Immature natural killer cell (primary cell): Measurements from ENCODE around the gene FLACC1. TPM values are rescaled to one million over a fixed set of nuclear protein-coding genes. Genes with fewer than 3 reads are reported as not detected.
"Not testable (repeated sequence)": the region's sequence is repeated elsewhere in the genome, so short reads cannot be mapped to it uniquely, and the experiment has no call there.

Source experiments
- DNase-seq, 3 donors: peaks; one replicate each; pipeline ENCODE4 v3.0.0; 2022; ENCODE audit warnings: mixed read lengths in 1 of 3
- H3K27ac Mint-ChIP-seq, 6 donors: one replicate each; pipeline ENCODE4 v1.8.0; 2020; ENCODE audit warnings: mixed read lengths in 6 of 6, mild to moderate bottlenecking in 5 of 6, inconsistent platforms in 4 of 6, moderate library complexity in 3 of 6
- H3K27me3 Mint-ChIP-seq, 3 donors: one replicate each; pipeline ENCODE4 v1.8.0; 2020 to 2021; ENCODE audit warnings: low read depth in 3 of 3, mild to moderate bottlenecking in 3 of 3, mixed read lengths in 3 of 3, moderate library complexity in 3 of 3, inconsistent platforms in 1 of 3
- H3K36me3 Mint-ChIP-seq, 3 donors: one replicate each; pipeline ENCODE4 v1.8.0; 2020; ENCODE audit warnings: mixed read lengths in 3 of 3, inconsistent platforms in 2 of 3, mild to moderate bottlenecking in 2 of 3
- H3K4me1 Mint-ChIP-seq, 2 donors: one replicate each; pipeline ENCODE4 v1.8.0; 2020; ENCODE audit warnings: inconsistent platforms in 2 of 2, mild to moderate bottlenecking in 2 of 2, mixed read lengths in 2 of 2, moderate library complexity in 1 of 2
- H3K4me3 Mint-ChIP-seq, 5 donors: one replicate each; pipeline ENCODE4 v1.8.0; 2020; ENCODE audit warnings: mild to moderate bottlenecking in 5 of 5, mixed read lengths in 5 of 5, inconsistent platforms in 3 of 5, moderate library complexity in 3 of 5
- H3K9me3 Mint-ChIP-seq, 6 donors: one replicate each; pipeline ENCODE4 v1.8.0; 2020; ENCODE audit warnings: mild to moderate bottlenecking in 6 of 6, mixed read lengths in 6 of 6, inconsistent platforms in 4 of 6, moderate library complexity in 3 of 6
- polyA plus RNA-seq, 3 donors: library from polyadenylated mRNA; unstranded; fragments of 300-500 nt; fragmentation: Illumina TruSeq; gene quantifications; one replicate each; pipeline ENCODE4 v1.2.3, GENCODE V29; 2021

FLACC1 gene
- polyA plus RNA-seq, 3 donors from 2014 or later = 0.46 to 0.94 TPM; not detected in 1

- no peak overlapping the region for H3K4me3 Mint-ChIP-seq
- peaks cover 1 to 3% (median 3%) of the 10 kb centered on the region in 3 donors for H3K27me3 Mint-ChIP-seq
- peaks cover 50 to 71% of the 10 kb centered on the region in 2 donors for H3K4me1 Mint-ChIP-seq
- H3K27ac Mint-ChIP-seq = peak overlapping the region; percentile 1 to 75 (median 32)
- H3K9me3 Mint-ChIP-seq = no peaks in the 10 kb centered on the region
- no peak for DNase-seq
- H3K36me3 Mint-ChIP-seq = peaks cover 6 to 15% (median 11%) of the 10 kb centered on the region in 3 donors
Measured at GRCh38 chr2:201250741-201251140, 106.4 kb downstream of the FLACC1 start.

- peak overlapping the region in 5 of 6 donors; percentile 1 to 79 (median 65) for H3K27ac Mint-ChIP-seq
- peaks cover 6 to 15% (median 11%) of the 10 kb centered on the region in 3 donors for H3K36me3 Mint-ChIP-seq
- H3K27me3 Mint-ChIP-seq = peaks cover 1 to 3% (median 3%) of the 10 kb centered on the region in 3 donors
- peaks cover 43 to 63% of the 10 kb centered on the region in 2 donors for H3K4me1 Mint-ChIP-seq
- no peaks in the 10 kb centered on the region for H3K9me3 Mint-ChIP-seq
- no peak for DNase-seq
- H3K4me3 Mint-ChIP-seq = no peak overlapping the region
Measured at GRCh38 chr2:201249889-201250288, 107.3 kb downstream of the FLACC1 start.

GRCh38 chr2:201248288-201248844 lies 108.8 kb downstream of the FLACC1 start:
- Mint-ChIP-seq H3K36me3 (peaks cover 6 to 15% (median 11%) of the 10 kb centered on the region in 3 donors), H3K4me1 (peaks cover 30 to 49% of the 10 kb centered on the region in 2 donors), H3K27ac (peak overlapping the region in 3 of 6 donors; percentile 11 to 68 (median 59)), H3K9me3 (no peaks in the 10 kb centered on the region), H3K27me3 (peaks cover 1 to 3% (median 1%) of the 10 kb centered on the region in 3 donors), H3K4me3 (no peak overlapping the region)
- no peak for DNase-seq

- no peak overlapping the region for H3K4me3 Mint-ChIP-seq
- H3K27ac Mint-ChIP-seq = peak overlapping the region in 3 of 6 donors; percentile 16 to 75 (median 21)
- peaks cover 14 to 18% (median 17%) of the 10 kb centered on the region in 3 donors for H3K36me3 Mint-ChIP-seq
- H3K9me3 Mint-ChIP-seq = no peaks in the 10 kb centered on the region
- H3K4me1 Mint-ChIP-seq = peaks cover 13 to 31% of the 10 kb centered on the region in 2 donors
- no peak for DNase-seq
- peaks cover 0 to 1% (median 0%) of the 10 kb centered on the region in 3 donors for H3K27me3 Mint-ChIP-seq
Measured at GRCh38 chr2:201246280-201246679, 110.9 kb downstream of the FLACC1 start.

GRCh38 chr2:201244829-201245228 lies 112.3 kb downstream of the FLACC1 start:
- Mint-ChIP-seq H3K4me1 (peaks cover 4 to 21% of the 10 kb centered on the region in 2 donors), H3K27ac (peak overlapping the region in 5 of 6 donors; percentile 13 to 55 (median 26)), H3K27me3 (peaks cover 0 to 1% (median 0%) of the 10 kb centered on the region in 3 donors), H3K9me3 (no peaks in the 10 kb centered on the region), H3K4me3 (no peak overlapping the region), H3K36me3 (peaks cover 19 to 25% (median 19%) of the 10 kb centered on the region in 3 donors)
- DNase-seq = no peak

GRCh38 chr2:201242571-201243277 lies 114.4 kb downstream of the FLACC1 start:
- no peak for DNase-seq
- Mint-ChIP-seq H3K9me3 (no peaks in the 10 kb centered on the region), H3K36me3 (peaks cover 28 to 34% (median 28%) of the 10 kb centered on the region in 3 donors), H3K4me3 (no peak overlapping the region), H3K27ac (peak overlapping the region in 3 of 6 donors; percentile 21 to 58 (median 42)), H3K4me1 (peaks cover 10 to 16% of the 10 kb centered on the region in 2 donors), H3K27me3 (peaks cover 0 to 2% (median 1%) of the 10 kb centered on the region in 3 donors)

GRCh38 chr2:201239167-201239935 lies 117.8 kb downstream of the FLACC1 start:
- DNase-seq, H3K9me3 Mint-ChIP-seq, H3K27me3 Mint-ChIP-seq: not testable (repeated sequence)
- Mint-ChIP-seq H3K4me3 (peak overlapping the region in 1 of 5 donors; percentile 56), H3K36me3 (peaks cover 33 to 39% (median 33%) of the 10 kb centered on the region in 3 donors), H3K27ac (peak overlapping the region; percentile 65 to 89 (median 70)), H3K4me1 (peaks cover 40 to 49% of the 10 kb centered on the region in 2 donors)

Other genes starting within 250 kb of the FLACC1 start
- gene CFLAR, start 241.2 kb downstream of the FLACC1 start, polyA plus RNA-seq = 100 to 1,000 TPM; 167 to 262 (median 242) TPM
- gene CASP10, start 174.2 kb downstream of the FLACC1 start, polyA plus RNA-seq = 10 to 100 TPM; 13.5 to 37.4 (median 19.8) TPM
- 100 to 1,000 TPM in 1 of 3 donors, 10 to 100 TPM in 2; 20.2 to 116 (median 28.0) TPM for gene CASP8, start 96.8 kb downstream of the FLACC1 start, polyA plus RNA-seq
- gene TRAK2, start 94.1 kb upstream of the FLACC1 start, polyA plus RNA-seq = 10 to 100 TPM; 14.4 to 35.7 (median 18.7) TPM
- gene STRADB, start 94.4 kb upstream of the FLACC1 start, polyA plus RNA-seq = 10 to 100 TPM; 21.9 to 36.6 (median 32.5) TPM